ENCODE measurements around the gene NAP1L4.

The NAP1L4 gene

DNA sequence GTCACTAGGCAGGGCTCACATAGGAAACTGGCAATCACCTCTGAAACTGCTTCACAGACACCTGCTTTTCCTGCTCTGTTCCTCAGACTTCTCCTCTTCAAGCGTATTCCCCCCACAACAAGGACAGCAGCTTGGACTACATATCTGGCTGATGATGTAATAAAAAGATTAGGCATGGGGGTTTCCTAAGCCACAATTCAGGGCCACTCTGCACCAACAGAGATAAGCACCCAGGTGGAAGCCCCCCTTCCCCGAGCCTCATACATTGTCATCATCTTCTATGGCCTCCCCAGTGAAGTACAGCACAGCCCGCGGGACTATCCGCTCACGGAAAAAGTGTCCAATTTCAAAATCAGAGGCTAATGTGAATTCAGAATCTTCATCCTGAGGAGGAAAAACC, 37.9 kb downstream of the NAP1L4 start:
- Histone ChIP-seq H2AFZ (ENCODE audit: low read depth) (no peak overlapping the region), H3K4me1 (ENCODE audit: low read depth, poor library complexity, severe bottlenecking) (no peaks in the 10 kb centered on the region), H3K36me3 (ENCODE audit: insufficient read depth) (peaks cover 34% of the 10 kb centered on the region), H3K79me2 (ENCODE audit: insufficient read depth, low read depth) (peaks cover 3% of the 10 kb centered on the region; the same call in 1 of the 2 replicates), H3K27me3 (ENCODE audit: insufficient read depth, low read depth) (no peaks in the 10 kb centered on the region), H3K4me2 (no peak overlapping the region), H3K27ac (no peak overlapping the region), H4K20me1 (ENCODE audit: insufficient read depth) (0 out of 2 replicates have a peak, but pooled peaks cover 2% of the 10 kb centered on the region), H3K9ac (no peak overlapping the region), H3K4me3 (IDR thresholded peaks at IDR 0.05; ENCODE audit: insufficient read depth, low read depth, low read length) (no peak overlapping the region)
- TF ChIP-seq, protein P1, sequence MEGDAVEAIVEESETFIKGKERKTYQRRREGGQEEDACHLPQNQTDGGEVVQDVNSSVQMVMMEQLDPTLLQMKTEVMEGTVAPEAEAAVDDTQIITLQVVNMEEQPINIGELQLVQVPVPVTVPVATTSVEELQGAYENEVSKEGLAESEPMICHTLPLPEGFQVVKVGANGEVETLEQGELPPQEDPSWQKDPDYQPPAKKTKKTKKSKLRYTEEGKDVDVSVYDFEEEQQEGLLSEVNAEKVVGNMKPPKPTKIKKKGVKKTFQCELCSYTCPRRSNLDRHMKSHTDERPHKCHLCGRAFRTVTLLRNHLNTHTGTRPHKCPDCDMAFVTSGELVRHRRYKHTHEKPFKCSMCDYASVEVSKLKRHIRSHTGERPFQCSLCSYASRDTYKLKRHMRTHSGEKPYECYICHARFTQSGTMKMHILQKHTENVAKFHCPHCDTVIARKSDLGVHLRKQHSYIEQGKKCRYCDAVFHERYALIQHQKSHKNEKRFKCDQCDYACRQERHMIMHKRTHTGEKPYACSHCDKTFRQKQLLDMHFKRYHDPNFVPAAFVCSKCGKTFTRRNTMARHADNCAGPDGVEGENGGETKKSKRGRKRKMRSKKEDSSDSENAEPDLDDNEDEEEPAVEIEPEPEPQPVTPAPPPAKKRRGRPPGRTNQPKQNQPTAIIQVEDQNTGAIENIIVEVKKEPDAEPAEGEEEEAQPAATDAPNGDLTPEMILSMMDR (conservative IDR thresholded peaks at IDR 0.05; ENCODE audit: low read depth, low read length) = no peak

DNA sequence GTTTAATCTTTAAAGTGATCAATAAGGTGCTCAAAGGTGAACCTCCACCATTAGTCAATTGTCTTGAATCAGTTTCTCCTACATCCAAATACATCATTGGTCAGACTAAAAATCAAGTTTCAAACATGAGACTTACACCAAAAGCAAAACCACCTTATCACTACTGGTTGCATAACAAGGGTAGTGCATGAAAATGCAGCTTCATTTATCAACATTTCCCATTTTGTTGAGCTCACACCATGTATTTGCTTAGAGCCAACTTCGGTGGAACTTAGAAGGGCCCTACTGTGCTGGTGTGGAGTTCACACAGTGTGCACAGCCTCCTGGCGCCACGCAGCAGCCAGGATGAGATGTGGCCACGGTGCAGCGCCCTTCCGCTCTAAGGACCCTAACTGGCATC, 39.8 kb downstream of the NAP1L4 start:
- H4K20me1 ChIP-seq (ENCODE audit: insufficient read depth) = 0 out of 2 replicates have a peak, but pooled peaks cover 2% of the 10 kb centered on the region
- no peak overlapping the region for H3K27ac ChIP-seq
- H3K36me3 ChIP-seq (ENCODE audit: insufficient read depth) = peaks cover 17% of the 10 kb centered on the region
- no peaks in the 10 kb centered on the region; the same call in 1 of the 2 replicates for H3K79me2 ChIP-seq (ENCODE audit: insufficient read depth, low read depth)
- no peaks in the 10 kb centered on the region for H3K27me3 ChIP-seq (ENCODE audit: insufficient read depth, low read depth)
- H2AFZ ChIP-seq (ENCODE audit: low read depth) = no peak overlapping the region
- H3K9ac ChIP-seq = no peak overlapping the region
- no peaks in the 10 kb centered on the region for H3K4me1 ChIP-seq (ENCODE audit: low read depth, poor library complexity, severe bottlenecking)
- H3K4me2 ChIP-seq = no peak overlapping the region
- TF ChIP-seq, protein P1 (conservative IDR thresholded peaks at IDR 0.05; ENCODE audit: low read depth, low read length) = no peak
- no peak overlapping the region for H3K4me3 ChIP-seq (IDR thresholded peaks at IDR 0.05; ENCODE audit: insufficient read depth, low read depth, low read length)

DNA sequence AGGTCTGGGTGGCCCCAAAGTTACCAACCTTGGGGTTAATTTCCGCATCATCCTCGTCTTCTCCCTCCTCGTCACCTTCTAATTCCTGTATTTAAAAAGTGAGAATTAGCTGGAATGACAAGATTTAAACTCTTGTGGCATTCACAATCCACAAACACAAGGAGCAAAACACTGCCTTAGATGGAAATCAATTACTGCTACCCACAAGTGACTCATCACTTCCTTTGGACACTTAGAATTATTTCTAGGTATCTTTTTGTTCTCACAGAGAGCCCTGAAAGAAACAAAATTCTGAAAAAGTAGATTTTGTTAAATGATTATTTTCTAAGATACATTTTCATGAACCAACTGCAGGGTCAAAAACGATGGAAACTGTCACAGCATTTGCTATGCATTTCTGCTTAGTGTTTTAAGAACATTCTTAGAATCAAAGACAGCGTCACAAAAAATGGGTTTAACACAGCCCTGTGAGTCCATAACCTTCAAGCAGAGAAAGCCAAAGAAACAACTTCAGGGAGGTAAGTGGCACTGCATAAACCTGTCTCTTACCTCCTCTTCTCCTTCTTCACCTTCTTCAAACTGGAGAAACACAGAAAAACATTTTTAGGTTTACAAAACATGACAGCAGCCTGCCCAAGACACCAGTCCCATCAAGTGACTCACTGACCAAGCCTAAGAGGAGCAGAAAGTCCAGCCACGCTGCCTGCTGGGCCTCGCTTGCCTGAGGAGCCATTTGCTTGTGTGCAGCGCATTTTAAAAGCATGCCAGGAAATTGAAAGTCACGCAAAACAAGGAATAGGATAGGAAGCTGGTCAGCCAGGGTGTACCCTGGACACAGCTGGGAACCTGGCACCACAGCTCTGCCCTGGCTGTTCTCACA, 40.7 kb downstream of the NAP1L4 start:
- TF ChIP-seq, protein P1 (conservative IDR thresholded peaks at IDR 0.05; ENCODE audit: low read depth, low read length) = no peak
- no peaks in the 10 kb centered on the region; the same call in 1 of the 2 replicates for H3K79me2 ChIP-seq (ENCODE audit: insufficient read depth, low read depth)
- 0 out of 2 replicates have a peak, but pooled peaks cover 2% of the 10 kb centered on the region for H4K20me1 ChIP-seq (ENCODE audit: insufficient read depth)
- H3K36me3 ChIP-seq (ENCODE audit: insufficient read depth) = peaks cover 14% of the 10 kb centered on the region
- H3K4me2 ChIP-seq = no peak overlapping the region
- no peaks in the 10 kb centered on the region for H3K4me1 ChIP-seq (ENCODE audit: low read depth, poor library complexity, severe bottlenecking)
- no peak overlapping the region for H3K4me3 ChIP-seq (IDR thresholded peaks at IDR 0.05; ENCODE audit: insufficient read depth, low read depth, low read length)
- no peak overlapping the region for H3K9ac ChIP-seq
- H2AFZ ChIP-seq (ENCODE audit: low read depth) = no peak overlapping the region
- no peaks in the 10 kb centered on the region for H3K27me3 ChIP-seq (ENCODE audit: insufficient read depth, low read depth)
- H3K27ac ChIP-seq = no peak overlapping the region

DNA sequence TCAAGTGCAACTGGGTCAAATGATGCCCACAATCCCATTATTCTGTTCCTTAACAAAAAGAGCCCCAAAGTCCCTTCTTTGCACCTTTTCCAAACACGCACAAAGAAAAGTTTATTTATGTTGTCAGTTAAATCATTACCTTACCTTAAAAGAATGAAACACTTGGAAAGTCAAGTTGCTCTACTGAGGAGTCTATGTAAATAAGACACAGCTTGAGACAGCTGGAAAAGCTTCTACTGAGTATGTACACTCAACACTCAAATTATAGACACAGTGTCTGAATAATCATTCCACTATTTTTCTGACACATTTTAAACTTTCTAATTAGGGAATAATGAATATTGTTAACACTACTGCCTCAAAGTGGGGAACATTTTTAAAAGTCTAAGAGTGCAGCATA, 41.3 kb downstream of the NAP1L4 start:
- no peak overlapping the region for H2AFZ ChIP-seq (ENCODE audit: low read depth)
- H3K79me2 ChIP-seq (ENCODE audit: insufficient read depth, low read depth) = no peaks in the 10 kb centered on the region; the same call in 1 of the 2 replicates
- TF ChIP-seq, protein P1 (conservative IDR thresholded peaks at IDR 0.05; ENCODE audit: low read depth, low read length) = no peak
- no peak overlapping the region for H3K4me3 ChIP-seq (IDR thresholded peaks at IDR 0.05; ENCODE audit: insufficient read depth, low read depth, low read length)
- H3K4me2 ChIP-seq = no peak overlapping the region
- H3K27me3 ChIP-seq (ENCODE audit: insufficient read depth, low read depth) = no peaks in the 10 kb centered on the region
- H4K20me1 ChIP-seq (ENCODE audit: insufficient read depth) = no peaks in the 10 kb centered on the region
- no peaks in the 10 kb centered on the region for H3K4me1 ChIP-seq (ENCODE audit: low read depth, poor library complexity, severe bottlenecking)
- H3K27ac ChIP-seq = no peak overlapping the region
- H3K9ac ChIP-seq = no peak overlapping the region
- peaks cover 7% of the 10 kb centered on the region for H3K36me3 ChIP-seq (ENCODE audit: insufficient read depth)

All from KMS-11 (cell line).